Gastrocnemius medialis (tissue), 4 donors: ENCODE data around the gene ACSL6. TPM values are rescaled to one million over a fixed set of nuclear protein-coding genes. Genes with fewer than 3 reads are reported as not detected.

Source experiments
- ATAC-seq, 2 donors: fragments of 150-250 bp; one replicate each; pipeline ENCODE4 v1.9.1; 2016
- DNase-seq, 2 donors: peaks; one replicate each; pipeline ENCODE4 v3.0.0-alpha.2; 2019
- H3K27ac ChIP-seq, 4 donors: fragments of 200-600 bp; sonication (generic); 1 replicate in 1 of 4; 2 replicates in 3 of 4; pipeline ENCODE4 v1.5.1; 2016 to 2018; ENCODE audit warnings: mild to moderate bottlenecking in 2 of 4, moderate library complexity in 1 of 4
- H3K27me3 ChIP-seq, 3 donors: fragments of 200-600 bp; sonication (generic) in 2 of 3; 1 replicate in 1 of 3; 2 replicates in 2 of 3; pipeline versions ENCODE4 v1.5.1 to v1.6.0; 2016 to 2019; ENCODE audit warnings: mild to moderate bottlenecking in 1 of 3, moderate library complexity in 1 of 3
- H3K36me3 ChIP-seq, 2 donors: fragments of 200-600 bp; sonication (generic) in 1 of 2; one replicate each; pipeline ENCODE4 v1.5.1; 2017 to 2018
- H3K4me1 ChIP-seq, 2 donors: fragments of 200-600 bp; sonication (generic) in 1 of 2; one replicate each; pipeline ENCODE4 v1.5.1; 2016 to 2017; ENCODE audit warnings: mild to moderate bottlenecking in 2 of 2
- H3K4me3 ChIP-seq, 4 donors: fragments of 200-600 bp; sonication (generic) in 3 of 4; 1 replicate in 1 of 4; 2 replicates in 3 of 4; pipeline ENCODE4 v1.5.1; 2016 to 2019; ENCODE audit warnings: mild to moderate bottlenecking in 2 of 4
- H3K9me3 ChIP-seq, 3 donors: fragments of 200-600 bp; sonication (generic) in 2 of 3; 1 replicate in 1 of 3; 2 replicates in 2 of 3; pipeline ENCODE4 v1.5.1; 2016 to 2019
- POLR2A ChIP-seq, 2 donors: fragments of 450-650 bp; IDR thresholded peaks; one replicate each; pipeline ENCODE4 v1.6.1; 2017; ENCODE audit warnings: antibody characterized with exemption in 2 of 2, mild to moderate bottlenecking in 2 of 2, moderate library complexity in 2 of 2
- in situ Hi-C, 4 donors: fragments of 200-750 bp; cut with MboI; loops; one replicate each; pipeline versions ENCODE4 v1.15.0 to v1.8.0; 2017; ENCODE audit warnings: low sequenced_read_pairs in 4 of 4
- intact Hi-C: fragments of 100-400 bp; cut with DNase I; formaldehyde crosslinking; loops from one replicate; pipeline ENCODE4 v1.15.1; 2023; ENCODE audit warnings: low total_unique reads
- total RNA-seq, 4 donors: library from RNA; depleted of rRNA; stranded (reverse); fragments of >200 nt; gene quantifications; one replicate each; pipeline versions ENCODE4 v1.1.0 to v1.2.3, GENCODE V29; 2016
- TF ChIP-seq, protein P1 (sequence below), 5 experiments: fragments of 450-650 bp in 3 of 5; fragments of 200-600 bp in 2 of 5; sonication (generic) in 2 of 5; IDR thresholded peaks in 4 of 5; conservative IDR thresholded peaks in 1 of 5; 1 replicate in 4 of 5; 2 replicates in 1 of 5; pipeline ENCODE4 v1.5.1; 2016 to 2019; ENCODE audit warnings: antibody characterized with exemption in 5 of 5, mild to moderate bottlenecking in 3 of 5, moderate library complexity in 3 of 5

The ACSL6 gene
- total RNA-seq, 4 donors from 2014 or later: 0.29 to 0.71 (median 0.36) TPM

DNA sequence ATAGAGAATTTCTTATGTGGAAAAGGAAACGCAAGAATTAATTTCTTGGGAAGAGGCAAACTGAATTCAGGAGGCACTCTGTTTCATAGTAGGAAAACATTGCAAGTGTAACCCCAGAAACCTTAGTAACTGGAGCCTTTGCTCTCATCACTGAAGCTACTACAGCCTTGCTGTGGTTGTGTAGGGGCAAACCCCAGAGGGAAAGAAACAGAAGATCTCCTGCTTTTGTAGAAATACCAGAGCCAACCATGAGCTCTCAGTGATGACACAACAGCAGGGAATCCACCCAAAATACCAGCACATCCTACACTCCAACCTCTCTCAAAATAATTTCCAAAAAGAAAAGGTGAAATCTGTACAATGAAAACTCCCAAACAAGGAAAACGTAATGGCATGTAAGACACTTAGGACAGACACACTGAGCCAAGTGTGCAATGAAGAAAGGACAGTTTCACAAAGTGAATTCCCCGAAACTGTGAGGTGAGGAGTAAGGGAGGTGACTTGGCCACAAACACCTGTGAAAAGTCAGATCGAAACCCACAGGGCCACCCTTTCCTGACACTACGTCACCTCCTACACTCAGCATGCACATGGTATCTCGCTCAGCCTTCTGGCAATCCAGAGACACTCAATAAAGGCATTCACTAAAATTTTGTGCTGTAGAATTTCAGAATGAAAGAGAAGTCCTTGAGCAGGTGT, 8.5 kb upstream of the ACSL6 start:
- Histone ChIP-seq H3K36me3 (no peaks in the 10 kb centered on the region), H3K27ac (no peak overlapping the region), H3K9me3 (no peaks in the 10 kb centered on the region), H3K4me3 (no peak overlapping the region), H3K27me3 (peaks cover 0 to 3% (median 0%) of the 10 kb centered on the region in 3 donors), H3K4me1 (no peaks in the 10 kb centered on the region)
- TF ChIP-seq, protein P1, sequence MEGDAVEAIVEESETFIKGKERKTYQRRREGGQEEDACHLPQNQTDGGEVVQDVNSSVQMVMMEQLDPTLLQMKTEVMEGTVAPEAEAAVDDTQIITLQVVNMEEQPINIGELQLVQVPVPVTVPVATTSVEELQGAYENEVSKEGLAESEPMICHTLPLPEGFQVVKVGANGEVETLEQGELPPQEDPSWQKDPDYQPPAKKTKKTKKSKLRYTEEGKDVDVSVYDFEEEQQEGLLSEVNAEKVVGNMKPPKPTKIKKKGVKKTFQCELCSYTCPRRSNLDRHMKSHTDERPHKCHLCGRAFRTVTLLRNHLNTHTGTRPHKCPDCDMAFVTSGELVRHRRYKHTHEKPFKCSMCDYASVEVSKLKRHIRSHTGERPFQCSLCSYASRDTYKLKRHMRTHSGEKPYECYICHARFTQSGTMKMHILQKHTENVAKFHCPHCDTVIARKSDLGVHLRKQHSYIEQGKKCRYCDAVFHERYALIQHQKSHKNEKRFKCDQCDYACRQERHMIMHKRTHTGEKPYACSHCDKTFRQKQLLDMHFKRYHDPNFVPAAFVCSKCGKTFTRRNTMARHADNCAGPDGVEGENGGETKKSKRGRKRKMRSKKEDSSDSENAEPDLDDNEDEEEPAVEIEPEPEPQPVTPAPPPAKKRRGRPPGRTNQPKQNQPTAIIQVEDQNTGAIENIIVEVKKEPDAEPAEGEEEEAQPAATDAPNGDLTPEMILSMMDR (IDR thresholded peaks at IDR 0.05 in 4 of 5, conservative IDR thresholded peaks at IDR 0.05 in 1 of 5): no peak
- TF ChIP-seq POLR2A (IDR thresholded peaks at IDR 0.05): no peak
- ATAC-seq (no peak), DNase-seq (no peak)
- in situ Hi-C loops: no loop called here
- intact Hi-C loops: no loop called here

DNA sequence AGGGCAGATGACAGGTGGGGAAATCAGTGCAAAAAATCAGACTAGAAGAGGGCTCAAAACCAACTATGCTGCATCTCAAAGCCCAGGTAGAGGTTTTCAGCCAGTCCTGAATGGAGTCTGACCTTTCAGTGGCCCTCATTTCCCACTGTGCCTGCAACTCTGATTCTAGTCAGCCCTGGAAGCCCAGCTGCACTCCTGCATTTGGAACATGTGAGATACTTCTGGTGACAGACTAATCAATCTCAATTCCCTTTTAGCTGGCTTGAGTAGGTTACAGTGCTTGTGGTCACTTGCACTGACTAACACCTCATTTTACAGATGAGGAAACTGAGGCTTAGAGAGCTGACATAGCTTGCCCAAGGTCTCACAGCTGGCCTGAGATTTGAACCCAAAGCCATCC, 7.9 kb upstream of the ACSL6 start:
- intact Hi-C loops: no loop called here
- TF ChIP-seq, protein P1 (IDR thresholded peaks at IDR 0.05 in 4 of 5, conservative IDR thresholded peaks at IDR 0.05 in 1 of 5): no peak
- no peak for TF ChIP-seq POLR2A (IDR thresholded peaks at IDR 0.05)
- H3K4me1 ChIP-seq: no peaks in the 10 kb centered on the region
- H3K36me3 ChIP-seq: no peaks in the 10 kb centered on the region
- H3K9me3 ChIP-seq: no peaks in the 10 kb centered on the region
- ATAC-seq (no peak), DNase-seq (no peak)
- H3K27ac ChIP-seq: no peak overlapping the region
- peaks cover 0 to 3% (median 0%) of the 10 kb centered on the region in 3 donors for H3K27me3 ChIP-seq
- in situ Hi-C loops: no loop called here
- H3K4me3 ChIP-seq: no peak overlapping the region

DNA sequence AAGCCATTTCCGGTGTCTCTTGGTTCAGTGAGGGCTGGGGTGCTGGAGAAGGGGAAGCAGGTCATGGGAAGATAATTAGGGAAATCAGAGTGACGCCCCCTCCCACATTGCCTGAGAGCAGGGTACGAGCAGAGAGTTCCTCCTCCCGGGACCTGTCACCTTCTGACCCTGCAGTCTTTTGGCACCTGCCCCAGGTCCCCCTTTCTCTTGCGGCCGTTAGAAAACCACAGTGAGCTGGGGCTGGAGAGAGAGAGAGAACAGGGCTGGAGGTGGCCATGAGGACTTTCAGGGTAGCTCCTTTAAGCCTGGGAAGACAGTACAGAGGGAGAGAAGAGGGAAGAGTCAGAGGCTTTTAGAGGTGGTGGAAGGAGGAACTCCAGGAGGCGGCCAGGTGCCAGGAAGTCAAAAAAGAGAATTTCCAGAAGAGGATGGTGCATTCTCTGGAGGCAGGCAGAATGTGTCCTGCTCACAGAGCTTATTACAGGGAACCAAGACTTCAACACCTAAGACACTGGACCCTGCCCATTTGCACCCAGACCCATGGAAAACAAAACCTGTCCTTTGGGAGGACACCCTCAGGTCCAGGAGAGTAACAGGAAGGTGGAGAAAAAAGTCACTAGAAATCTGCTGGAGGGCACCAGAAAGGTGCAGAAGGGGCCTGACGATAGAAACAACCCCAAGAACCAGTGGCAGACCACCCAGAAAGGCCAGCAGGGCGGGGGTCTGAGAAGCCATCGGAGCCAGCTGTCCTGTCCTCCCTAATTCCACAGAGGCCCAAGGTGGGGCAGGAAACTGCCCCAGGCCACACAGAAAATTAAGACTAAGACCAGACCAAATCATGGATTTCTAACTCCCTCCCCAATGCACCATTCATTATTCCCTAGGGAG, 6.5 kb upstream of the ACSL6 start:
- H3K4me1 ChIP-seq: peaks cover 0 to 6% of the 10 kb centered on the region in 2 donors
- in situ Hi-C loops: no loop called here
- H3K27me3 ChIP-seq: peaks cover 0 to 3% (median 0%) of the 10 kb centered on the region in 3 donors
- no peaks in the 10 kb centered on the region for H3K9me3 ChIP-seq
- no peak overlapping the region for H3K27ac ChIP-seq
- no peak for DNase-seq
- no peak overlapping the region for H3K4me3 ChIP-seq
- TF ChIP-seq POLR2A (IDR thresholded peaks at IDR 0.05): no peak
- TF ChIP-seq, protein P1 (IDR thresholded peaks at IDR 0.05 in 4 of 5, conservative IDR thresholded peaks at IDR 0.05 in 1 of 5): no peak
- intact Hi-C loops: no loop called here
- no peak for ATAC-seq
- no peaks in the 10 kb centered on the region for H3K36me3 ChIP-seq

DNA sequence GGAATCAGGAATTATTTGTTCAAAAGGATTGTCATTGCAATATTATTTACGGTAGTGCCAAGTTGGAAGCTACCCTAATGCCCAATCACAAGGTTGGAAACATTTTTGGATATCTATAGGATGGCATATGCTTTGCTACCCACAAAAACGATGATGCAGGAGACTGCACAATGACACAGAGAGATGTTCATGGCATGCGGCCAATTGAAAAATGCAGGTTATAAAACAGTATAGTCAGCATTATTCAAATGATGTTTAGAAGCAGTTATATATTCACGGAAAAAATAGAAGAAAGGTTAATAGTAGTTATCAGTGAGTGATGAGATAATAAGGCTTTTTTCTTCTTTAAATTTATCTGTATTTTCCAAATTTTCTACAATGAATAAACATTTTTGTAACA, 5.9 kb upstream of the ACSL6 start:
- peaks cover 0 to 3% (median 0%) of the 10 kb centered on the region in 3 donors for H3K27me3 ChIP-seq
- in situ Hi-C loops: no loop called here

More for the DNA sequence above, 5.9 kb upstream of the ACSL6 start:
- H3K4me1 ChIP-seq: peaks cover under 1 to 10% of the 10 kb centered on the region in 2 donors
- no peaks in the 10 kb centered on the region for H3K9me3 ChIP-seq
- H3K27ac ChIP-seq: no peak overlapping the region
- no peaks in the 10 kb centered on the region for H3K36me3 ChIP-seq
- ATAC-seq (no peak), DNase-seq (no peak)
- no peak overlapping the region for H3K4me3 ChIP-seq
- intact Hi-C loops: no loop called here
- TF ChIP-seq, protein P1 (IDR thresholded peaks at IDR 0.05 in 4 of 5, conservative IDR thresholded peaks at IDR 0.05 in 1 of 5): no peak
- TF ChIP-seq POLR2A (IDR thresholded peaks at IDR 0.05): no peak
